Gastroesophageal sphincter (tissue), 4 donors: ENCODE results near the gene THEM5. TPM values are rescaled to one million over a fixed set of nuclear protein-coding genes. Genes with fewer than 3 reads are reported as not detected.

Source experiments
- ATAC-seq: fragments of 150-250 bp; one replicate; pipeline ENCODE4 v1.9.1; 2016; ENCODE audit warnings: mild to moderate bottlenecking, moderate library complexity
- H3K27ac ChIP-seq, 4 donors: fragments of 200-600 bp; sonication (generic) in 3 of 4; 1 replicate in 3 of 4; 2 replicates in 1 of 4; pipeline ENCODE4 v1.5.1; 2016 to 2019
- H3K27me3 ChIP-seq: fragments of 200-600 bp; sonication (generic); one replicate; pipeline ENCODE4 v1.5.1; 2019
- H3K36me3 ChIP-seq, 2 donors: fragments of 200-600 bp; sonication (generic); one replicate each; pipeline ENCODE4 v1.5.1; 2019; ENCODE audit warnings: control low read depth in 1 of 2
- H3K4me1 ChIP-seq, 3 donors: fragments of 200-600 bp; sonication (generic); 1 replicate in 2 of 3; 2 replicates in 1 of 3; pipeline ENCODE4 v1.5.1; 2016 to 2019; ENCODE audit warnings: control low read depth in 2 of 3
- H3K4me3 ChIP-seq, 2 donors: fragments of 200-600 bp; sonication (generic); one replicate each; pipeline ENCODE4 v1.5.1; 2019; ENCODE audit warnings: mild to moderate bottlenecking in 1 of 2, moderate library complexity in 1 of 2
- H3K9me3 ChIP-seq, 3 donors: fragments of 200-600 bp; sonication (generic); one replicate each; pipeline ENCODE4 v1.5.1; 2017 to 2019; ENCODE audit warnings: control low read depth in 2 of 3
- CTCF ChIP-seq, 4 experiments: fragments of 200-600 bp in 2 of 4; fragments of 450-650 bp in 2 of 4; sonication (generic) in 1 of 4; IDR thresholded peaks; one replicate each; pipeline ENCODE4 v1.5.1; 2017 to 2019; ENCODE audit warnings: antibody characterized with exemption in 4 of 4, mild to moderate bottlenecking in 2 of 4, moderate library complexity in 2 of 4
- EP300 ChIP-seq: sonication (generic); formaldehyde crosslinking; IDR thresholded peaks from one replicate; pipeline ENCODE4 v1.6.1; 2017; ENCODE audit warnings: antibody characterized with exemption, mild to moderate bottlenecking
- POLR2A ChIP-seq, 2 donors: fragments of 450-650 bp; IDR thresholded peaks; one replicate each; pipeline ENCODE4 v1.6.1; 2017; ENCODE audit warnings: antibody characterized with exemption in 2 of 2, mild to moderate bottlenecking in 2 of 2, moderate library complexity in 1 of 2
- POLR2AphosphoS5 ChIP-seq: sonication (generic); formaldehyde crosslinking; IDR thresholded peaks from one replicate; pipeline ENCODE4 v1.6.1; 2017; ENCODE audit warnings: antibody characterized with exemption
- WGBS, 2 donors: methylation state at CpG; one replicate each; pipeline ENCODE4 v1.1.5; 2018; ENCODE audit warnings: low coverage in 1 of 2; 5-methylcytosine and 5-hydroxymethylcytosine counted together
- total RNA-seq, 4 donors: library from RNA; depleted of rRNA; stranded (reverse); fragments of >200 nt; gene quantifications; one replicate each; pipeline ENCODE4 v1.1.0, GENCODE V29; 2016

The THEM5 gene
- total RNA-seq, 4 donors from 2014 or later = not detected

- WGBS, 2 donors = 72 to 100% methylated on average over 1 to 2 of the region's 8 CpGs
- no peak for ATAC-seq
Measured at GRCh38 chr1:151814971-151815545, 38.5 kb downstream of the THEM5 start.

GRCh38 chr1:151814426-151814825, 39.1 kb downstream of the THEM5 start:
- H3K4me1 ChIP-seq = no peaks in the 10 kb centered on the region
- H3K9me3 ChIP-seq = no peaks in the 10 kb centered on the region
- 78 to 80% methylated on average over 1 to 10 of the region's 15 CpGs for WGBS, 2 donors
- H3K4me3 ChIP-seq = no peak overlapping the region
- TF ChIP-seq POLR2AphosphoS5 = no peak
- no peak for TF ChIP-seq EP300
- no peak for TF ChIP-seq CTCF (IDR thresholded peaks at IDR 0.05)
- no peak for TF ChIP-seq POLR2A (IDR thresholded peaks at IDR 0.05)
- H3K27me3 ChIP-seq = no peaks in the 10 kb centered on the region
- no peak overlapping the region for H3K27ac ChIP-seq
- no peak for ATAC-seq
- H3K36me3 ChIP-seq = no peaks in the 10 kb centered on the region

More at GRCh38 chr1:151814971-151815545, 38.5 kb downstream of the THEM5 start:
- Histone ChIP-seq H3K36me3 (no peaks in the 10 kb centered on the region), H3K27me3 (peaks cover 3% of the 10 kb centered on the region), H3K9me3 (no peaks in the 10 kb centered on the region), H3K4me3 (no peak overlapping the region), H3K4me1 (no peaks in the 10 kb centered on the region), H3K27ac (no peak overlapping the region)
- TF ChIP-seq POLR2A (IDR thresholded peaks at IDR 0.05) = no peak
- TF ChIP-seq EP300 = no peak
- no peak for TF ChIP-seq POLR2AphosphoS5
- TF ChIP-seq CTCF (IDR thresholded peaks at IDR 0.05) = no peak

- Histone ChIP-seq H3K27ac (no peak overlapping the region), H3K9me3 (no peaks in the 10 kb centered on the region), H3K4me1 (no peaks in the 10 kb centered on the region), H3K27me3 (no peaks in the 10 kb centered on the region), H3K4me3 (no peak overlapping the region), H3K36me3 (no peaks in the 10 kb centered on the region)
- ATAC-seq = no peak
- TF ChIP-seq POLR2AphosphoS5 (no peak), CTCF (IDR thresholded peaks at IDR 0.05) (no peak), EP300 (no peak), POLR2A (IDR thresholded peaks at IDR 0.05) (no peak)
- WGBS, 2 donors = 54 to 83% methylated on average over 1 to 3 of the region's 12 CpGs
Measured at GRCh38 chr1:151813271-151813977, 40.1 kb downstream of the THEM5 start.

GRCh38 chr1:151811181-151811580, 42.3 kb downstream of the THEM5 start:
- Histone ChIP-seq H3K36me3 (no peaks in the 10 kb centered on the region), H3K27me3 (peaks cover 7% of the 10 kb centered on the region), H3K4me1 (no peaks in the 10 kb centered on the region), H3K27ac (no peak overlapping the region), H3K9me3 (no peaks in the 10 kb centered on the region), H3K4me3 (no peak overlapping the region)
- peak; percentile 51 for ATAC-seq
- 83 to 95% methylated on average over 2 to 4 of the region's 9 CpGs for WGBS, 2 donors
- TF ChIP-seq POLR2AphosphoS5 = no peak
- TF ChIP-seq EP300 = no peak
- no peak for TF ChIP-seq POLR2A (IDR thresholded peaks at IDR 0.05)
- TF ChIP-seq CTCF (IDR thresholded peaks at IDR 0.05) = no peak
